ENCODE results near the gene ATG16L2.

GRCh38 chr11:72851726-72852125 lies 37.5 kb downstream of the ATG16L2 start:
- TF ChIP-seq CTCF (IDR thresholded peaks at IDR 0.05; ENCODE audit: low read length) (no peak), EZH2 (IDR thresholded peaks at IDR 0.05; ENCODE audit: borderline replicate concordance, low read length) (no peak)

Measured in OCI-LY1 (cell line).